ENCODE measurements around the gene NOL3. TPM values are rescaled to one million over a fixed set of nuclear protein-coding genes. Genes with fewer than 3 reads are reported as not detected.

NOL3 gene
- total RNA-seq, 3 donors from 2014 or later, result 0.99 to 3.7 (median 1.4) TPM

GRCh38 chr16:67208154-67208896, 38.0 kb downstream of the NOL3 start:
- no peak for DNase-seq
- Mint-ChIP-seq H3K9me3 (no peaks in the 10 kb centered on the region), H3K4me3 (no peak overlapping the region), H3K27me3 (ENCODE audit: low read depth) (no peaks in the 10 kb centered on the region), H3K4me1 (ENCODE audit: low read depth) (no peaks in the 10 kb centered on the region), H3K36me3 (ENCODE audit: insufficient read depth) (peaks cover 5% of the 10 kb centered on the region)
- ATAC-seq, result no peak

DNA sequence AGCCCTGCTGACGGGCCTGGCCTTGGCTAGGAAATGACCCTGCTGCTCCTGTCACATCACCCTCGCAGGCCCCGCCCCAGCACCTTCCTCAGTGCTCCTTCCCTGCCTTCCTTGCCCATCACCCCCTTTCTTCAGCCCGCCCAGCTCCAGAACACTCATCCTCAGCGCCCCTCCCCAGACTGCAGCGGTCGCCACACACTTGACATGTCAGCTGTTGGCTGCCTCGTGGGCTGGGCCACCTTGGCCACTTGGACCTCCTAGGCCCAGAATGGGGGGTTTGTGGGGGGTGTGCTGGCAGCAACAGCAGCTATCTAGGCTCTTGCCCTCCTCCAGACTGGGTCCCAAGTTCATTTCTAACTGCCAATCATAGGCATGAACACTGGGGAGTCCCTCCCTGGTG, 39.2 kb downstream of the NOL3 start:
- no peak overlapping the region for H3K4me3 Mint-ChIP-seq
- no peaks in the 10 kb centered on the region for H3K4me1 Mint-ChIP-seq (ENCODE audit: low read depth)
- no peaks in the 10 kb centered on the region for H3K9me3 Mint-ChIP-seq
- no peaks in the 10 kb centered on the region for H3K27me3 Mint-ChIP-seq (ENCODE audit: low read depth)
- peaks cover 5% of the 10 kb centered on the region for H3K36me3 Mint-ChIP-seq (ENCODE audit: insufficient read depth)
- DNase-seq (no peak), ATAC-seq (no peak)

- no peaks in the 10 kb centered on the region for H3K4me1 Mint-ChIP-seq (ENCODE audit: low read depth)
- peaks cover 5% of the 10 kb centered on the region for H3K36me3 Mint-ChIP-seq (ENCODE audit: insufficient read depth)
- ATAC-seq (no peak), DNase-seq (no peak)
- H3K27me3 Mint-ChIP-seq (ENCODE audit: low read depth), result no peaks in the 10 kb centered on the region
- no peak overlapping the region for H3K4me3 Mint-ChIP-seq
- no peaks in the 10 kb centered on the region for H3K9me3 Mint-ChIP-seq
Measured at GRCh38 chr16:67210069-67210937, 40.0 kb downstream of the NOL3 start.

DNA sequence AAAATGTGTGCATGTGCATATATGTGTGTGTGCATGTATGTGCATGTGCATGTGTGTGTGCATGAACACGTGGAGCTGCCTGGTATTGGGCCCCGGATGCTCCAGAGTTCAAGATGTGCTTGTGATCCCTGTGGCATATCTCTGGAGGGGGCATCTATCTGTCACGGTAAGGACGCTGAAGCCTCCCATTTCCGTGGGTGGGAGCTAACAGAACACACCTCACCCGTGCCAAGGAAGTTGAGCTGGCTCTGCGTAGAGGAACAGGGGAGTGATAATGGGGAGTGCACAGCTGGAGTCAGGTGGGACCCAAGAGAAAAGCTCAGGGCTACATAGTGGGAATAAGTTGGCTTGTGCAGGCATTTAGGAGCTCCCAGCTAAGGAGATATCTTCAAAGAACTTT, 41.3 kb downstream of the NOL3 start:
- Mint-ChIP-seq H3K4me3 (no peak overlapping the region), H3K9me3 (no peaks in the 10 kb centered on the region), H3K36me3 (ENCODE audit: insufficient read depth) (peaks cover 3% of the 10 kb centered on the region), H3K4me1 (ENCODE audit: low read depth) (no peaks in the 10 kb centered on the region), H3K27me3 (ENCODE audit: low read depth) (no peaks in the 10 kb centered on the region)
- ATAC-seq, result no peak
- DNase-seq, result no peak

GRCh38 chr16:67212766-67213165, 42.4 kb downstream of the NOL3 start:
- DNase-seq, result no peak
- peaks cover 8% of the 10 kb centered on the region for H3K36me3 Mint-ChIP-seq (ENCODE audit: insufficient read depth)
- no peak overlapping the region for H3K4me3 Mint-ChIP-seq
- no peak for ATAC-seq
- H3K9me3 Mint-ChIP-seq, result no peaks in the 10 kb centered on the region
- no peaks in the 10 kb centered on the region for H3K4me1 Mint-ChIP-seq (ENCODE audit: low read depth)
- no peaks in the 10 kb centered on the region for H3K27me3 Mint-ChIP-seq (ENCODE audit: low read depth)

GRCh38 chr16:67213197-67214019, 43.1 kb downstream of the NOL3 start:
- H3K27me3 Mint-ChIP-seq (ENCODE audit: low read depth), result no peaks in the 10 kb centered on the region
- peaks cover 8% of the 10 kb centered on the region for H3K36me3 Mint-ChIP-seq (ENCODE audit: insufficient read depth)
- no peaks in the 10 kb centered on the region for H3K4me1 Mint-ChIP-seq (ENCODE audit: low read depth)
- no peak overlapping the region for H3K4me3 Mint-ChIP-seq
- ATAC-seq (no peak), DNase-seq (no peak)
- no peaks in the 10 kb centered on the region for H3K9me3 Mint-ChIP-seq

GRCh38 chr16:67215706-67216105, 45.4 kb downstream of the NOL3 start:
- H3K27me3 Mint-ChIP-seq (ENCODE audit: low read depth), result no peaks in the 10 kb centered on the region
- H3K4me3 Mint-ChIP-seq, result no peak overlapping the region
- DNase-seq (no peak), ATAC-seq (no peak)
- no peaks in the 10 kb centered on the region for H3K9me3 Mint-ChIP-seq
- no peaks in the 10 kb centered on the region for H3K4me1 Mint-ChIP-seq (ENCODE audit: low read depth)
- H3K36me3 Mint-ChIP-seq (ENCODE audit: insufficient read depth), result peaks cover 12% of the 10 kb centered on the region

- Mint-ChIP-seq H3K9me3 (no peaks in the 10 kb centered on the region), H3K36me3 (ENCODE audit: insufficient read depth) (peaks cover 10% of the 10 kb centered on the region), H3K27me3 (ENCODE audit: low read depth) (no peaks in the 10 kb centered on the region), H3K4me3 (no peak overlapping the region), H3K4me1 (ENCODE audit: low read depth) (peaks cover 3% of the 10 kb centered on the region)
- ATAC-seq (no peak), DNase-seq (no peak)
Measured at GRCh38 chr16:67216612-67217490, 46.5 kb downstream of the NOL3 start.

- H3K9me3 Mint-ChIP-seq, result no peaks in the 10 kb centered on the region
- ATAC-seq (no peak), DNase-seq (no peak)
- peaks cover 47% of the 10 kb centered on the region for H3K4me1 Mint-ChIP-seq (ENCODE audit: low read depth)
- peaks cover 14% of the 10 kb centered on the region for H3K36me3 Mint-ChIP-seq (ENCODE audit: insufficient read depth)
- H3K4me3 Mint-ChIP-seq, result no peak overlapping the region
- no peaks in the 10 kb centered on the region for H3K27me3 Mint-ChIP-seq (ENCODE audit: low read depth)
Measured at GRCh38 chr16:67223992-67224391, 53.7 kb downstream of the NOL3 start.

Other genes starting within 250 kb of the NOL3 start
- under 1 TPM; 0.15 to 0.50 (median 0.38) TPM for gene RRAD, start 245.0 kb upstream of the NOL3 start, total RNA-seq
- 100 to 1,000 TPM; 201 to 220 (median 212) TPM for gene CIAO2B, start 236.1 kb upstream of the NOL3 start, total RNA-seq
- 10 to 100 TPM; 22.6 to 25.3 (median 24.3) TPM for gene CES2, start 235.0 kb upstream of the NOL3 start, total RNA-seq
- under 1 TPM in 2 of 3 donors, not detected in 1; 0.10 to 0.30 TPM for gene CES3, start 209.3 kb upstream of the NOL3 start, total RNA-seq
- 10 to 100 TPM in 1 of 3 donors, 1 to 10 TPM in 2; 6.2 to 10.7 (median 6.6) TPM for gene CES4A, start 181.9 kb upstream of the NOL3 start, total RNA-seq
- 100 to 1,000 TPM; 128 to 132 (median 129) TPM for gene CBFB, start 141.4 kb upstream of the NOL3 start, total RNA-seq
- 10 to 100 TPM; 17.4 to 19.5 (median 18.6) TPM for gene PHAF1, start 60.6 kb upstream of the NOL3 start, total RNA-seq
- 1 to 10 TPM; 1.3 to 1.9 (median 1.3) TPM for gene B3GNT9, start 19.5 kb upstream of the NOL3 start, total RNA-seq
- gene TRADD, start 10.6 kb upstream of the NOL3 start, total RNA-seq, result 10 to 100 TPM; 16.0 to 20.3 (median 17.4) TPM
- 1 to 10 TPM; 4.8 to 8.9 (median 6.1) TPM for gene FBXL8, start 10.6 kb upstream of the NOL3 start, total RNA-seq
- gene HSF4, start 5.8 kb upstream of the NOL3 start, total RNA-seq, result 1 to 10 TPM; 2.8 to 6.1 (median 4.0) TPM
- gene MATCAP1, start 13.4 kb downstream of the NOL3 start, total RNA-seq, result 10 to 100 TPM; 10.1 to 15.5 (median 14.7) TPM
- gene EXOC3L1, start 19.6 kb downstream of the NOL3 start, total RNA-seq, result not detected
- gene E2F4, start 21.6 kb downstream of the NOL3 start, total RNA-seq, result 100 to 1,000 TPM; 195 to 201 (median 198) TPM
- gene ELMO3, start 28.6 kb downstream of the NOL3 start, total RNA-seq, result 1 to 10 TPM; 5.1 to 5.9 (median 5.3) TPM
- gene TMEM208, start 56.6 kb downstream of the NOL3 start, total RNA-seq, result 100 to 1,000 TPM; 109 to 130 (median 124) TPM
- 10 to 100 TPM; 64.0 to 86.6 (median 70.3) TPM for gene FHOD1, start 76.9 kb downstream of the NOL3 start, total RNA-seq
- 1 to 10 TPM; 3.2 to 4.0 (median 3.6) TPM for gene SLC9A5, start 78.4 kb downstream of the NOL3 start, total RNA-seq
- 10 to 100 TPM; 30.0 to 41.6 (median 37.0) TPM for gene PLEKHG4, start 109.0 kb downstream of the NOL3 start, total RNA-seq
- gene KCTD19, start 156.2 kb downstream of the NOL3 start, total RNA-seq, result under 1 TPM in 2 of 3 donors, not detected in 1; 0.16 to 0.66 TPM
- gene LRRC36, start 156.3 kb downstream of the NOL3 start, total RNA-seq, result not detected
- under 1 TPM in 1 of 3 donors, not detected in 2; 0.20 TPM for gene TPPP3, start 223.0 kb downstream of the NOL3 start, total RNA-seq
- gene ZDHHC1, start 245.9 kb downstream of the NOL3 start, total RNA-seq, result under 1 TPM; 0.61 to 0.99 (median 0.79) TPM